Ammon's horn (tissue), 1 donor: ENCODE results near the gene NOX5.
"Not testable (repeated sequence)": the region's sequence is repeated elsewhere in the genome, so short reads cannot be mapped to it uniquely, and the experiment has no call there.

Experiments used
- DNase-seq: peaks from one replicate; pipeline ENCODE4 v3.0.0-alpha.2; 2016; ENCODE audit warnings: low spot score

The NOX5 gene

GRCh38 chr15:69059557-69059943, 45.1 kb downstream of the NOX5 start:
- no peak for DNase-seq

- no peak for DNase-seq
Measured at GRCh38 chr15:69060041-69060481, 45.6 kb downstream of the NOX5 start.

- no peak for DNase-seq
Measured at GRCh38 chr15:69060744-69061143, 46.2 kb downstream of the NOX5 start.

- DNase-seq: no peak
Measured at GRCh38 chr15:69061414-69061842, 46.9 kb downstream of the NOX5 start.

- no peak for DNase-seq
Measured at GRCh38 chr15:69064649-69065048, 50.2 kb downstream of the NOX5 start.

GRCh38 chr15:69066007-69066995, 51.8 kb downstream of the NOX5 start:
- no peak for DNase-seq

- no peak for DNase-seq
Measured at GRCh38 chr15:69067296-69067695, 52.8 kb downstream of the NOX5 start.

- DNase-seq: no peak
Measured at GRCh38 chr15:69068157-69068556, 53.7 kb downstream of the NOX5 start.

- not testable (repeated sequence) for DNase-seq
Measured at GRCh38 chr15:69069290-69069689, 54.8 kb downstream of the NOX5 start.

GRCh38 chr15:69069996-69070395, 55.5 kb downstream of the NOX5 start:
- no peak for DNase-seq

GRCh38 chr15:69070396-69070795, 55.9 kb downstream of the NOX5 start:
- DNase-seq: no peak

GRCh38 chr15:69071260-69071659, 56.8 kb downstream of the NOX5 start:
- DNase-seq: no peak

- DNase-seq: no peak
Measured at GRCh38 chr15:69072906-69073305, 58.4 kb downstream of the NOX5 start.

- DNase-seq: peak; percentile 34
Measured at GRCh38 chr15:69074001-69074842, 59.7 kb downstream of the NOX5 start.

GRCh38 chr15:69074843-69075224, 60.3 kb downstream of the NOX5 start:
- DNase-seq: no peak

- DNase-seq: no peak
Measured at GRCh38 chr15:69075440-69075839, 60.9 kb downstream of the NOX5 start.

- DNase-seq: no peak
Measured at GRCh38 chr15:69076756-69077155, 62.3 kb downstream of the NOX5 start.

GRCh38 chr15:69078638-69079037, 64.1 kb downstream of the NOX5 start:
- DNase-seq: no peak

- peak; percentile 18 for DNase-seq
Measured at GRCh38 chr15:69080295-69081248, 66.1 kb downstream of the NOX5 start.

- no peak for DNase-seq
Measured at GRCh38 chr15:69081310-69082004, 67.0 kb downstream of the NOX5 start.

- no peak for DNase-seq
Measured at GRCh38 chr15:69082021-69082502, 67.6 kb downstream of the NOX5 start.
